Measurements from ENCODE around the gene RGL2. TPM values are rescaled to one million over a fixed set of nuclear protein-coding genes. Genes with fewer than 3 reads are reported as not detected.

The RGL2 gene
- total and polyA plus RNA-seq, 2 of the 13 experiments (the other 11 are each of a cell fraction or from before 2014, with no cell fraction given), result 22.9 to 47.4 TPM

DNA sequence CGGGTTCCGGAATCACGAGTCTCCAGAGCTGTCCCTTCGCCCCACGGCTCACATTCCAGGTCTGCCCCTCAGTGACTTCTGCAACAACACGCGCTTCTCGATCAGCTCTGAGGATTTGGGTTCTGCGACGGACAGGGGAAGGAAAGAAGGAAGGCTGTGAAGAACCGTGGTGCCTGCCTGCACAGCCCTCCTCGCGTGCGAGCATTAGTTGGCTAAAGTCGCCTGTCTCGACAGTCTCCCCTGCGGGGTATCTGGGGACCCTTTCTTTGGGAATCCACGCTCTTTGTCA, 50.2 kb downstream of the RGL2 start (continued):
- TF ChIP-seq, protein P1, sequence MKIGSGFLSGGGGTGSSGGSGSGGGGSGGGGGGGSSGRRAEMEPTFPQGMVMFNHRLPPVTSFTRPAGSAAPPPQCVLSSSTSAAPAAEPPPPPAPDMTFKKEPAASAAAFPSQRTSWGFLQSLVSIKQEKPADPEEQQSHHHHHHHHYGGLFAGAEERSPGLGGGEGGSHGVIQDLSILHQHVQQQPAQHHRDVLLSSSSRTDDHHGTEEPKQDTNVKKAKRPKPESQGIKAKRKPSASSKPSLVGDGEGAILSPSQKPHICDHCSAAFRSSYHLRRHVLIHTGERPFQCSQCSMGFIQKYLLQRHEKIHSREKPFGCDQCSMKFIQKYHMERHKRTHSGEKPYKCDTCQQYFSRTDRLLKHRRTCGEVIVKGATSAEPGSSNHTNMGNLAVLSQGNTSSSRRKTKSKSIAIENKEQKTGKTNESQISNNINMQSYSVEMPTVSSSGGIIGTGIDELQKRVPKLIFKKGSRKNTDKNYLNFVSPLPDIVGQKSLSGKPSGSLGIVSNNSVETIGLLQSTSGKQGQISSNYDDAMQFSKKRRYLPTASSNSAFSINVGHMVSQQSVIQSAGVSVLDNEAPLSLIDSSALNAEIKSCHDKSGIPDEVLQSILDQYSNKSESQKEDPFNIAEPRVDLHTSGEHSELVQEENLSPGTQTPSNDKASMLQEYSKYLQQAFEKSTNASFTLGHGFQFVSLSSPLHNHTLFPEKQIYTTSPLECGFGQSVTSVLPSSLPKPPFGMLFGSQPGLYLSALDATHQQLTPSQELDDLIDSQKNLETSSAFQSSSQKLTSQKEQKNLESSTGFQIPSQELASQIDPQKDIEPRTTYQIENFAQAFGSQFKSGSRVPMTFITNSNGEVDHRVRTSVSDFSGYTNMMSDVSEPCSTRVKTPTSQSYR (CRISPR knock-in tag; IDR thresholded peaks at IDR 0.05; ENCODE audit: borderline replicate concordance), result no peak
- TF ChIP-seq MYPOP (CRISPR knock-in tag; IDR thresholded peaks at IDR 0.05) (no peak), IKZF4 (CRISPR knock-in tag; IDR thresholded peaks at IDR 0.05; ENCODE audit: borderline replicate concordance, low read depth, not compliant biosample characterization) (no peak), JARID2 (CRISPR knock-in tag; IDR thresholded peaks at IDR 0.05; ENCODE audit: insufficient replicate concordance) (no peak), LBX2 (CRISPR knock-in tag; IDR thresholded peaks at IDR 0.05; ENCODE audit: borderline replicate concordance) (no peak), ZNF335 (CRISPR knock-in tag; IDR thresholded peaks at IDR 0.05) (0 out of 2 replicates have a peak, but pooled peaks have one; percentile 7), RARG (CRISPR knock-in tag; IDR thresholded peaks at IDR 0.05; ENCODE audit: low read depth) (no peak; the same call in 1 of the 2 replicates), CC2D1A (CRISPR knock-in tag; IDR thresholded peaks at IDR 0.05) (no peak), SIN3A (IDR thresholded peaks at IDR 0.05; ENCODE audit: borderline replicate concordance, low read depth, low read length) (no peak), TMF1 (CRISPR knock-in tag; IDR thresholded peaks at IDR 0.05; ENCODE audit: low read depth) (no peak), TAF1 (CRISPR knock-in tag; IDR thresholded peaks at IDR 0.05) (no peak), CENPT (CRISPR knock-in tag; IDR thresholded peaks at IDR 0.05; ENCODE audit: low read depth) (no peak), RELA (CRISPR knock-in tag; IDR thresholded peaks at IDR 0.05) (no peak), ZFP90 (CRISPR knock-in tag; IDR thresholded peaks at IDR 0.05; ENCODE audit: borderline replicate concordance) (no peak), POLR2G (IDR thresholded peaks at IDR 0.05; ENCODE audit: low read depth, low read length) (no peak), SRSF1 (optimal IDR thresholded peaks at IDR 0.05; ENCODE audit: low read depth, low read length) (no peak), HNRNPK (IDR thresholded peaks at IDR 0.05; ENCODE audit: low read depth, low read length, poor library complexity, severe bottlenecking) (no peak), ARNT (IDR thresholded peaks at IDR 0.05) (no peak), PPARG (CRISPR knock-in tag; conservative IDR thresholded peaks at IDR 0.05) (0 out of 2 replicates have a peak, but pooled peaks have one; percentile 3), ISL2 (CRISPR knock-in tag; IDR thresholded peaks at IDR 0.05) (peak; percentile 19; the same call in 1 of the 2 replicates), ZSCAN20 (CRISPR knock-in tag; IDR thresholded peaks at IDR 0.05; ENCODE audit: borderline replicate concordance) (no peak), ZNF788 (CRISPR knock-in tag; IDR thresholded peaks at IDR 0.05; ENCODE audit: borderline replicate concordance) (no peak), ZNF549 (CRISPR knock-in tag; IDR thresholded peaks at IDR 0.05) (no peak), ZNF225 (CRISPR knock-in tag; IDR thresholded peaks at IDR 0.05) (0 out of 2 replicates have a peak, but pooled peaks have one; percentile 28), MBD4 (IDR thresholded peaks at IDR 0.05; ENCODE audit: borderline replicate concordance, low read length) (no peak), ZNF10 (CRISPR knock-in tag; IDR thresholded peaks at IDR 0.05; ENCODE audit: borderline replicate concordance, low read depth) (no peak), PBX3 (CRISPR knock-in tag; IDR thresholded peaks at IDR 0.05; ENCODE audit: borderline replicate concordance) (no peak)

Measured in HepG2 (cell line).